Body of pancreas (tissue), 4 donors: ENCODE measurements around the gene PTGFRN.

ENCODE experiments used
- CTCF ChIP-seq, 7 experiments: fragments of 450-650 bp in 4 of 7; fragments of 200-600 bp in 3 of 7; sonication (generic) in 3 of 7; IDR thresholded peaks; one replicate each; pipeline ENCODE4 v1.5.1; 2016 to 2019; ENCODE audit warnings: antibody characterized with exemption in 7 of 7
- POLR2A ChIP-seq, 3 donors: fragments of 450-650 bp; IDR thresholded peaks; one replicate each; pipeline ENCODE4 v1.6.1; 2016; ENCODE audit warnings: antibody characterized with exemption in 3 of 3, mild to moderate bottlenecking in 2 of 3

DNA sequence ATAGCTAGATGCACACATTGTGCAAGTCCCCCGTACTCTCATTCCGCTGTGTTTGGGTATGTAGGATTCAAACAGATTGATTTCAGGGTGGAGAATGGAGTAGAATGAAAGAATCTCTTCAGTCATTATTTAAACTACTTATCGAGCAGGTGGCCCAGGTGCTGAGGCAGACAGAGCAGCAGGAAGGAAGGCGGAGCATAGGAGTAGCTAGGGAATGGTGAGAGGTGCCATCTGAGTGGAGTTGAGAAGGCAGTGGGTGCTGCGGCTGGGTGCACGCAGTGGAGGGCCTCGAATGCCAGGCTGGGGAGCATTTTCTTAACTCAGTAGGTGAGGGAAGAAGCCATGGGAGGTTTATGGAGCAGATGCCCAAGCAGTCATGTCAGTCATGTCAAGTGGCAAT is 46.7 kb downstream of the PTGFRN start:
- no peak for TF ChIP-seq CTCF (IDR thresholded peaks at IDR 0.05)
- no peak for TF ChIP-seq POLR2A (IDR thresholded peaks at IDR 0.05)
